ENCODE results near the gene GRM3.

Gene GRM3

DNA sequence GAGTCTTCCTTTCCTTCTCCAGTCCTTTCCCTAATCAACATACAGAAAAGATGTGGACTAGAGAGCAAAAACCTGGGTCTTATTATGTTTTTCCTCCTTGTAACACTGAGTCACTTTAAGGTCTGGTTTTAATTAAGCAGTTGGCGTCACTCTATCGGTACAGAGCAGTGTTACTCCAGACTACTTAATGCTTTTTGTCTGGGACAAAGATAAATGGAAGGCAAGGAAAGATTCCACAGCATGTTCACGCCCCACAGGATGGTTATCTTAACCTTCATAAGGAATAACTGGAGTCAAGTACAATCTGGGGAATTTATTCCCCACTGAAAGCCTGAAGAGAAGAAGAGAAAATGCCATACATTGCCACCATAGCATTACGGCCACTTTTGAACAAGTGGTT lies 270.0 kb downstream of the GRM3 start:
- Histone ChIP-seq H4K8ac (ENCODE audit: low read depth, low read length) (no peak overlapping the region), H3K18ac (ENCODE audit: low read length) (no peak overlapping the region), H2BK15ac (ENCODE audit: low read length) (no peak overlapping the region), H4K91ac (ENCODE audit: low read depth, low read length, poor library complexity) (no peak overlapping the region), H3K14ac (ENCODE audit: low read length) (no peak overlapping the region), H2AK5ac (ENCODE audit: low read depth, low read length) (no peak overlapping the region), H3K4me1 (ENCODE audit: control insufficient read depth in 2 of 2, insufficient read depth in 1 of 2, low read depth in 1 of 2, low read length in 2 of 2) (no peaks in the 10 kb centered on the region), H3K27me3 (ENCODE audit: control insufficient read depth in 3 of 3, insufficient read depth in 3 of 3, low read depth in 1 of 3, low read length in 3 of 3) (no peaks in the 10 kb centered on the region), H3K9me3 (replicated peaks in 1 of 2; ENCODE audit: control insufficient read depth in 2 of 2, insufficient read depth in 1 of 2, low read depth in 1 of 2, low read length in 2 of 2) (no peaks in the 10 kb centered on the region), H3K79me1 (ENCODE audit: low read depth, low read length) (no peaks in the 10 kb centered on the region), H3K9ac (ENCODE audit: low read depth, low read length, poor library complexity) (no peak overlapping the region), H3K27ac (replicated peaks; ENCODE audit: low read length) (no peak overlapping the region), H3K4me2 (ENCODE audit: insufficient read depth, low read length, poor library complexity, severe bottlenecking) (no peak overlapping the region), H2BK120ac (ENCODE audit: low read depth, low read length) (no peak overlapping the region), H3K4me3 (ENCODE audit: low read length in 2 of 2) (no peak overlapping the region), H3K36me3 (replicated peaks in 1 of 2; ENCODE audit: control insufficient read depth in 2 of 2, insufficient read depth in 2 of 2, low read length in 2 of 2) (peaks cover 5 to 6% of the 10 kb centered on the region in 2 donors), H2AFZ (ENCODE audit: low read length) (no peak overlapping the region), H2BK12ac (ENCODE audit: low read length) (no peak overlapping the region), H3K23ac (ENCODE audit: low read depth, low read length, poor library complexity) (no peak overlapping the region), H2BK5ac (ENCODE audit: low read length) (no peak overlapping the region), H3K4ac (ENCODE audit: low read length) (no peak overlapping the region)
- no peak for DNase-seq (ENCODE audit: low spot score)
- no CpG with 5 or more reads among the region's 4 CpGs for WGBS, 2 donors (ENCODE audit: extremely low coverage in 2 of 2, insufficient read length in 2 of 2, insufficient replicate concordance in 1 of 2)

Data from neuronal stem cell (in vitro differentiated cells).